NT2/D1 (cell line): ENCODE measurements around the gene TACC3.

ENCODE experiments used
- SUZ12 ChIP-seq: IDR thresholded peaks from 2 replicates; pipeline ENCODE4 v1.6.1; 2011; ENCODE audit not compliant: insufficient read length, insufficient read depth; ENCODE audit errors: extremely low read depth
- YY1 ChIP-seq: IDR thresholded peaks from 2 replicates; pipeline ENCODE4 v1.6.1; 2011; ENCODE audit not compliant: insufficient read length, insufficient read depth
- ZNF274 ChIP-seq: IDR thresholded peaks from 2 replicates; pipeline ENCODE4 v1.6.1; 2011; ENCODE audit warnings: mild to moderate bottlenecking, low read depth, low read length

GRCh38 chr4:1767061-1767769 lies 45.9 kb downstream of the TACC3 start:
- TF ChIP-seq YY1: no peak
- TF ChIP-seq SUZ12: no peak
- TF ChIP-seq ZNF274: no peak
